ENCODE measurements around the gene PSD4. TPM values are rescaled to one million over a fixed set of nuclear protein-coding genes. Genes with fewer than 3 reads are reported as not detected.

PSD4 gene
- total and polyA plus RNA-seq, 2 of the 4 experiments (the other 2 are of a cell fraction), result 0.36 to 0.70 TPM

DNA sequence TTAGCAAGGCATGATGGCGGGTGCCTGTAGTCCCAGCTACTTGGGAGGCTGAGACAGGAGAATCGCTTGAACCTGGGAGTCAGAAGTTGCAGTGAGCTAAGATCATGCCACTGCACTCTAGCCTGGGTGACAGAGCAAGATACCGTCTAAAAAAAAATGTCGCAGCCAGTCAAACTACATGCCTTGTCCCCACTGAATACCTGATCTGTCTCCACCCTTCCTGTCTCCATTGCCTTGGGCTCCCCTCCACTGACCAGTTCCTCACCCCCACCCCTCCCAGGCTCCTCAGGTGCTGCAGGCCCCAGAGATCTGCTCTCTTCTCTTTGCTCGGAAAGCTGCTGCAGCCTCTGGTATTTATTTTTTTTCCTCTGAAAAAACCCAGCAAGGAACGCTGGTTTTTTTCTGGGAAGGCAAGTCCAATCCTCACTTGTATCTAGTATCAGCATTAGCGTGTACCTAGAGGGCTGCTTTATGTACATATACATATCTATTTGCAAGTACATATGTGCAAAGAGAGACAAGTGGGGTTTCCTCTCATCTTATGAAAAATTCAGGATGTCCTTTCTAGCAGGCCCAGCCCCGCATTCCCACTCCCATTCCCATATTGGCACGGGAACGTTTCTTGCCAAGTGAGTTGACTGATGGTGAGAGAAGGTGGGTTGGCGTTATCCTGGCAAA, 4.4 kb downstream of the PSD4 start:
- TF ChIP-seq RFX5 (IDR thresholded peaks at IDR 0.05; ENCODE audit: low read depth, low read length) (no peak), FOS (IDR thresholded peaks at IDR 0.05; ENCODE audit: low read depth, low read length) (no peak), SMC3 (IDR thresholded peaks at IDR 0.05; ENCODE audit: low read depth, low read length) (no peak), RAD21 (IDR thresholded peaks at IDR 0.05; ENCODE audit: low read length) (no peak), CEBPB (IDR thresholded peaks at IDR 0.05; ENCODE audit: low read depth, low read length) (no peak), MAFK (IDR thresholded peaks at IDR 0.05; ENCODE audit: low read depth, low read length) (no peak), CHD1 (IDR thresholded peaks at IDR 0.05; ENCODE audit: low read depth, low read length) (no peak), MXI1 (IDR thresholded peaks at IDR 0.05; ENCODE audit: borderline replicate concordance, low read depth, low read length) (no peak), NFE2L2 (IDR thresholded peaks at IDR 0.05; ENCODE audit: low read depth, low read length) (no peak), BHLHE40 (IDR thresholded peaks at IDR 0.05; ENCODE audit: low read depth, low read length) (no peak), MAZ (IDR thresholded peaks at IDR 0.05; ENCODE audit: borderline replicate concordance, low read depth, low read length) (no peak), POLR2A (IDR thresholded peaks at IDR 0.05; ENCODE audit: low read depth, low read length) (no peak), RCOR1 (IDR thresholded peaks at IDR 0.05; ENCODE audit: insufficient replicate concordance, low read length) (no peak)
- TF ChIP-seq, protein P1, sequence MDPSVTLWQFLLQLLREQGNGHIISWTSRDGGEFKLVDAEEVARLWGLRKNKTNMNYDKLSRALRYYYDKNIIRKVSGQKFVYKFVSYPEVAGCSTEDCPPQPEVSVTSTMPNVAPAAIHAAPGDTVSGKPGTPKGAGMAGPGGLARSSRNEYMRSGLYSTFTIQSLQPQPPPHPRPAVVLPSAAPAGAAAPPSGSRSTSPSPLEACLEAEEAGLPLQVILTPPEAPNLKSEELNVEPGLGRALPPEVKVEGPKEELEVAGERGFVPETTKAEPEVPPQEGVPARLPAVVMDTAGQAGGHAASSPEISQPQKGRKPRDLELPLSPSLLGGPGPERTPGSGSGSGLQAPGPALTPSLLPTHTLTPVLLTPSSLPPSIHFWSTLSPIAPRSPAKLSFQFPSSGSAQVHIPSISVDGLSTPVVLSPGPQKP (IDR thresholded peaks at IDR 0.05; ENCODE audit: borderline replicate concordance, low read depth, low read length), result no peak
- TF ChIP-seq, protein P2, sequence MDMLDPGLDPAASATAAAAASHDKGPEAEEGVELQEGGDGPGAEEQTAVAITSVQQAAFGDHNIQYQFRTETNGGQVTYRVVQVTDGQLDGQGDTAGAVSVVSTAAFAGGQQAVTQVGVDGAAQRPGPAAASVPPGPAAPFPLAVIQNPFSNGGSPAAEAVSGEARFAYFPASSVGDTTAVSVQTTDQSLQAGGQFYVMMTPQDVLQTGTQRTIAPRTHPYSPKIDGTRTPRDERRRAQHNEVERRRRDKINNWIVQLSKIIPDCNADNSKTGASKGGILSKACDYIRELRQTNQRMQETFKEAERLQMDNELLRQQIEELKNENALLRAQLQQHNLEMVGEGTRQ (IDR thresholded peaks at IDR 0.05; ENCODE audit: low read depth, low read length), result no peak
- TF ChIP-seq, protein P3, sequence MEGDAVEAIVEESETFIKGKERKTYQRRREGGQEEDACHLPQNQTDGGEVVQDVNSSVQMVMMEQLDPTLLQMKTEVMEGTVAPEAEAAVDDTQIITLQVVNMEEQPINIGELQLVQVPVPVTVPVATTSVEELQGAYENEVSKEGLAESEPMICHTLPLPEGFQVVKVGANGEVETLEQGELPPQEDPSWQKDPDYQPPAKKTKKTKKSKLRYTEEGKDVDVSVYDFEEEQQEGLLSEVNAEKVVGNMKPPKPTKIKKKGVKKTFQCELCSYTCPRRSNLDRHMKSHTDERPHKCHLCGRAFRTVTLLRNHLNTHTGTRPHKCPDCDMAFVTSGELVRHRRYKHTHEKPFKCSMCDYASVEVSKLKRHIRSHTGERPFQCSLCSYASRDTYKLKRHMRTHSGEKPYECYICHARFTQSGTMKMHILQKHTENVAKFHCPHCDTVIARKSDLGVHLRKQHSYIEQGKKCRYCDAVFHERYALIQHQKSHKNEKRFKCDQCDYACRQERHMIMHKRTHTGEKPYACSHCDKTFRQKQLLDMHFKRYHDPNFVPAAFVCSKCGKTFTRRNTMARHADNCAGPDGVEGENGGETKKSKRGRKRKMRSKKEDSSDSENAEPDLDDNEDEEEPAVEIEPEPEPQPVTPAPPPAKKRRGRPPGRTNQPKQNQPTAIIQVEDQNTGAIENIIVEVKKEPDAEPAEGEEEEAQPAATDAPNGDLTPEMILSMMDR (conservative IDR thresholded peaks at IDR 0.05; ENCODE audit: low read depth, low read length), result no peak
- no peak overlapping the region for H3K9ac ChIP-seq (ENCODE audit: low read depth, low read length)
- H3K36me3 ChIP-seq (ENCODE audit: control insufficient read depth, insufficient read depth, low read length), result no peaks in the 10 kb centered on the region
- H2BK20ac ChIP-seq (ENCODE audit: low read depth, low read length), result no peak overlapping the region
- H3K79me1 ChIP-seq (ENCODE audit: low read depth in 1 of 2, low read length in 2 of 2), result no peaks in the 10 kb centered on the region
- H3K4me3 ChIP-seq (ENCODE audit: insufficient read depth, low read depth, low read length), result no peak overlapping the region
- no peak overlapping the region for H2AK5ac ChIP-seq (ENCODE audit: low read depth, low read length)
- peaks cover 3% of the 10 kb centered on the region; the same call in 1 of the 2 replicates for H3K9me1 ChIP-seq (ENCODE audit: insufficient read depth, low read length)
- H3K4ac ChIP-seq (ENCODE audit: low read depth, low read length), result no peak overlapping the region
- no peaks in the 10 kb centered on the region for H3K4me1 ChIP-seq (ENCODE audit: control insufficient read depth, insufficient read depth, low read length)
- H4K5ac ChIP-seq (ENCODE audit: low read depth, low read length), result no peak overlapping the region
- no peak overlapping the region for H3K4me2 ChIP-seq (ENCODE audit: low read depth, low read length)
- ChIA-PET CTCF (no interaction called here), POLR2A (ENCODE audit: unreplicated experiment) (no interaction called here)
- DNase-seq (no peak), ATAC-seq (ENCODE audit: low read depth) (no peak)
- no peak overlapping the region for H2BK120ac ChIP-seq (ENCODE audit: low read depth, low read length)
- no peak overlapping the region for H2BK5ac ChIP-seq (ENCODE audit: low read depth, low read length, poor library complexity, severe bottlenecking)
- no peak overlapping the region for H3K14ac ChIP-seq (replicated peaks; ENCODE audit: low read depth, low read length)
- peaks cover 34% of the 10 kb centered on the region for H3K27me3 ChIP-seq (ENCODE audit: control insufficient read depth, insufficient read depth, low read length)
- H2BK15ac ChIP-seq (ENCODE audit: low read depth, low read length), result no peak overlapping the region
- no peak overlapping the region for H4K91ac ChIP-seq (ENCODE audit: insufficient read depth, low read depth, low read length)
- no peak overlapping the region for H3K27ac ChIP-seq (ENCODE audit: insufficient read depth, low read length)
- H4K8ac ChIP-seq (ENCODE audit: low read depth in 2 of 2, low read length in 2 of 2), result no peak overlapping the region
- H3K18ac ChIP-seq (ENCODE audit: low read depth, low read length), result no peak overlapping the region
- no peak overlapping the region for H2AFZ ChIP-seq (replicated peaks; ENCODE audit: low read length, poor library complexity)
- no TSS peak for BruUV-seq (replicated peaks)
- H3K9me3 ChIP-seq (ENCODE audit: control insufficient read depth, insufficient read depth, low read length), result no peaks in the 10 kb centered on the region
- intact Hi-C loops (cut with micrococcal nuclease), result no loop called here
- H3K23ac ChIP-seq (ENCODE audit: low read depth, low read length), result no peak overlapping the region
- 69% methylated on average over 4 of the region's 11 CpGs; no CpG with 5 or more reads in 1 of the 2 experiments for WGBS, 2 experiments (ENCODE audit: extremely low coverage in 2 of 2, insufficient read length in 1 of 2)
- H3K56ac ChIP-seq (ENCODE audit: extremely low read depth, insufficient read depth, low read length), result no peak overlapping the region
- no peaks in the 10 kb centered on the region for H4K20me1 ChIP-seq (ENCODE audit: insufficient read depth, low read length)
- no peak overlapping the region for H2AK9ac ChIP-seq (replicated peaks; ENCODE audit: low read depth, low read length, poor library complexity)
- dilution Hi-C loops (cut with HindIII; ENCODE audit: low sequenced_read_pairs, unreplicated experiment), result no loop called here
- in situ Hi-C loops (cut with MboI; ENCODE audit: low sequenced_read_pairs), result no loop called here
